ENCODE results near the gene MBOAT2. TPM values are rescaled to one million over a fixed set of nuclear protein-coding genes. Genes with fewer than 3 reads are reported as not detected.

Gene MBOAT2
- total RNA-seq, 1 experiment from 2014 or later = 34.8 TPM

GRCh38 chr2:8985561-8986326, 17.7 kb downstream of the MBOAT2 start:
- in situ Hi-C loops (cut with HindIII; ENCODE audit: low pct_unique_long_range_greater_than_20kb, low sequenced_read_pairs) = no loop called here
- ChIA-PET CTCF (interaction anchor here (0.7 kb wide), 1 partner anchor 15 kb away, joined by 4 read pairs; no protein-coding TSS in a partner anchor), POLR2A (no interaction called here)
- BruUV-seq (replicated peaks) = no TSS peak
- TF ChIP-seq REST (IDR thresholded peaks at IDR 0.05; ENCODE audit: insufficient read depth in 1 of 2, low read depth in 2 of 2, low read length in 1 of 2) (no peak), TCF7L2 (IDR thresholded peaks at IDR 0.05; ENCODE audit: low read depth, low read length) (no peak)
- DNase-seq (ENCODE audit: low read depth, low spot score) = no peak
- H3K4me1 ChIP-seq (ENCODE audit: control insufficient read depth, insufficient read depth, low read length) = no peaks in the 10 kb centered on the region
- intact Hi-C loops (cut with micrococcal nuclease; ENCODE audit: unreplicated experiment) = no loop called here
- H3K4me3 ChIP-seq (ENCODE audit: low read depth in 2 of 2, low read length in 2 of 2) = no peak overlapping the region
- no peak overlapping the region for H3K27ac ChIP-seq (ENCODE audit: low read length)
- no peaks in the 10 kb centered on the region for H3K27me3 ChIP-seq (ENCODE audit: control insufficient read depth, insufficient read depth, low read length)
- no peaks in the 10 kb centered on the region for H3K9me3 ChIP-seq (ENCODE audit: control insufficient read depth, insufficient read depth, low read depth, low read length)
- peak; percentile 21; the same call in 1 of the 2 replicates for ATAC-seq
- no peaks in the 10 kb centered on the region for H3K36me3 ChIP-seq (ENCODE audit: control insufficient read depth, insufficient read depth, low read length)

DNA sequence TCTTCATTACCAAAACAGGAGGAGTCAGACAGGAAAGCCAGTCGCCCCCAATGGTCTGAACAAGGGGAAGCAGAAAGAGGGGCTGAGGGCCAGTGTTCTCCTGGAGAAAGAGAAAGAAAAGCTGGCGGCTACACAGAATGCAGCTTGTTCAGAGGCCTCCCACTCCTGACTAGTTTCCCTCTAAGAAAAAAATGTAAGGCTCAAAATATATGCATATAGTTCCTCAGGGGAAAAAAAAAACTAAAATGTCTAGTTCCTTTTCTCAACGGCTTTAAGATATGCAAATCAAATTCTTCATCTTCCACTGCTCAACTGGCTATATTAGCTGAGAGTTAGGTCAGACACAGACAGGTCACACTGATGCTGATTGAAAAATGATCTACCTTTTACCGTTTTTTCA, 18.6 kb downstream of the MBOAT2 start:
- ChIA-PET CTCF (interaction anchor here (0.7 kb wide), 1 partner anchor 315 kb away, joined by 3 read pairs; no protein-coding TSS in a partner anchor), POLR2A (no interaction called here)
- Histone ChIP-seq H3K27me3 (ENCODE audit: control insufficient read depth, insufficient read depth, low read length) (no peaks in the 10 kb centered on the region), H3K36me3 (ENCODE audit: control insufficient read depth, insufficient read depth, low read length) (no peaks in the 10 kb centered on the region), H3K27ac (ENCODE audit: low read length) (no peak overlapping the region), H3K4me3 (ENCODE audit: low read depth in 2 of 2, low read length in 2 of 2) (no peak overlapping the region), H3K4me1 (ENCODE audit: control insufficient read depth, insufficient read depth, low read length) (no peaks in the 10 kb centered on the region), H3K9me3 (ENCODE audit: control insufficient read depth, insufficient read depth, low read depth, low read length) (no peaks in the 10 kb centered on the region)
- DNase-seq (ENCODE audit: low read depth, low spot score) (no peak), ATAC-seq (no peak)
- no peak for TF ChIP-seq REST (IDR thresholded peaks at IDR 0.05; ENCODE audit: insufficient read depth in 1 of 2, low read depth in 2 of 2, low read length in 1 of 2)
- no peak for TF ChIP-seq CTCF (IDR thresholded peaks at IDR 0.05)
- TF ChIP-seq SIN3A (IDR thresholded peaks at IDR 0.05; ENCODE audit: borderline replicate concordance, insufficient read depth, low read depth, low read length) = no peak
- TF ChIP-seq TCF7L2 (IDR thresholded peaks at IDR 0.05; ENCODE audit: low read depth, low read length) = no peak
- intact Hi-C loops (cut with micrococcal nuclease; ENCODE audit: unreplicated experiment) (no loop called here), in situ Hi-C loops (cut with HindIII; ENCODE audit: low pct_unique_long_range_greater_than_20kb, low sequenced_read_pairs) (no loop called here)
- BruUV-seq (replicated peaks) = no TSS peak

Data from Panc1 (cell line).